Stomach (tissue), 9 donors: ENCODE results near the gene ABI3BP. TPM values are rescaled to one million over a fixed set of nuclear protein-coding genes. Genes with fewer than 3 reads are reported as not detected.

Experiments used
- DNase-seq, 2 donors: peaks; one replicate each; pipeline versions ENCODE4 v3.0.0 to v3.0.0-alpha.2; 2013 to 2019
- H3K27ac ChIP-seq, 5 donors: fragments of 200-600 bp in 4 of 5; sonication (generic) in 4 of 5; one replicate each; pipeline ENCODE4 v1.5.1; 2013 to 2019; ENCODE audit warnings: mild to moderate bottlenecking in 1 of 5, moderate library complexity in 1 of 5
- H3K27me3 ChIP-seq, 3 donors: fragments of 200-600 bp; sonication (generic); one replicate each; pipeline ENCODE4 v1.5.1; 2017 to 2019; ENCODE audit warnings: mixed run types in 1 of 3
- H3K36me3 ChIP-seq, 4 donors: fragments of 200-600 bp; sonication (generic); 1 replicate in 3 of 4; 2 replicates in 1 of 4; pipeline ENCODE4 v1.5.1; 2016 to 2019
- H3K4me1 ChIP-seq, 4 donors: fragments of 200-600 bp; sonication (generic); one replicate each; pipeline ENCODE4 v1.5.1; 2016 to 2019
- H3K4me3 ChIP-seq, 4 donors: fragments of 200-600 bp; sonication (generic) in 3 of 4; one replicate each; pipeline ENCODE4 v1.5.1; 2016 to 2019; ENCODE audit warnings: mild to moderate bottlenecking in 1 of 4
- H3K9me3 ChIP-seq, 4 donors: fragments of 200-600 bp; sonication (generic); one replicate each; pipeline ENCODE4 v1.5.1; 2016 to 2019
- EP300 ChIP-seq: sonication (generic); formaldehyde crosslinking; IDR thresholded peaks from one replicate; pipeline ENCODE4 v1.6.1; 2017; ENCODE audit warnings: antibody characterized with exemption
- POLR2A ChIP-seq, 4 donors: fragments of 450-650 bp; IDR thresholded peaks; one replicate each; pipeline ENCODE4 v1.6.1; 2016; ENCODE audit warnings: antibody characterized with exemption in 4 of 4, control low read depth in 2 of 4, mild to moderate bottlenecking in 1 of 4, moderate library complexity in 1 of 4
- POLR2AphosphoS5 ChIP-seq, 3 donors: sonication (generic); formaldehyde crosslinking; IDR thresholded peaks; one replicate each; pipeline ENCODE4 v1.6.1; 2016; ENCODE audit warnings: antibody characterized with exemption in 3 of 3
- WGBS, 5 donors: extraction: QIAGEN DNeasy Blood & Tissue Kit in 3 of 5; methylation state at CpG; one replicate each; pipeline versions ENCODE4 v1.1.5 to v1.1.7; 2013 to 2018; 5-methylcytosine and 5-hydroxymethylcytosine counted together
- intact Hi-C: fragments of 100-400 bp; cut with DNase I; formaldehyde crosslinking; loops from one replicate; pipeline ENCODE4 v1.15.1; 2023; ENCODE audit warnings: low total_unique reads
- polyA plus RNA-seq, 3 donors: library from polyadenylated mRNA; stranded (reverse); fragments of 200-250 nt; gene quantifications; one replicate each; pipeline ENCODE4 v1.2.3, GENCODE V29; 2013
- total RNA-seq, 5 donors: library from RNA; depleted of rRNA; stranded (reverse); fragments of >200 nt; gene quantifications; one replicate each; pipeline versions ENCODE4 v1.1.0 to v1.2.3, GENCODE V29; 2014 to 2016
- TF ChIP-seq, protein P1 (sequence below), 7 experiments: fragments of 450-650 bp in 4 of 7; fragments of 200-600 bp in 3 of 7; sonication (generic) in 3 of 7; IDR thresholded peaks; one replicate each; pipeline ENCODE4 v1.5.1; 2016 to 2019; ENCODE audit warnings: antibody characterized with exemption in 7 of 7, control low read depth in 2 of 7, mild to moderate bottlenecking in 1 of 7
- donor health status: healthy with polysubstance abuse.
- donor health status: Bipolar disorder and iron deficiency.
- donor health status: healthy.

Gene ABI3BP
- total and polyA plus RNA-seq, 8 donors = 1.5 to 252 (median 21.7) TPM

DNA sequence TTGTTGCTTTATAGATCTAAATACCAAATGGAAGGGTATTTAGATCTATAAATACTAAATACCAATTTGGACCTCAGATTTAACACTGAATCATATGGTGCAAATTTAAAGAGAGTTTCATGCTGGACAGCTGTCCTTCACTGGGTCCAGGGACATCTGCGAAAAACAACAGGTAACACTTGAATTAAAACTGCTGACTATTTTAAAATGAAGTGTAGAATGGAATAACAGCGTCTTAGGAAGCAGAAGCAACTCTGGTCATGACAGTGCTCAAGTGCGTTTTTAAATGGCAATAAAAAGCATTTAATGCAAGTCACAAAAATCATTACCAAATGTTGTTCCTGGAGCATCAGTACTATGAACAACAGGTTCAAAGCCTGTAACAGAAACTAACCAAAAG is 177.6 kb downstream of the ABI3BP start:
- DNase-seq = no peak
- H3K27me3 ChIP-seq = no peaks in the 10 kb centered on the region
- no peaks in the 10 kb centered on the region for H3K36me3 ChIP-seq
- WGBS, 5 donors = 84 to 95% (median 87%) methylated on average over 3 of the region's 3 CpGs
- no peak overlapping the region for H3K4me3 ChIP-seq
- TF ChIP-seq, protein P1, sequence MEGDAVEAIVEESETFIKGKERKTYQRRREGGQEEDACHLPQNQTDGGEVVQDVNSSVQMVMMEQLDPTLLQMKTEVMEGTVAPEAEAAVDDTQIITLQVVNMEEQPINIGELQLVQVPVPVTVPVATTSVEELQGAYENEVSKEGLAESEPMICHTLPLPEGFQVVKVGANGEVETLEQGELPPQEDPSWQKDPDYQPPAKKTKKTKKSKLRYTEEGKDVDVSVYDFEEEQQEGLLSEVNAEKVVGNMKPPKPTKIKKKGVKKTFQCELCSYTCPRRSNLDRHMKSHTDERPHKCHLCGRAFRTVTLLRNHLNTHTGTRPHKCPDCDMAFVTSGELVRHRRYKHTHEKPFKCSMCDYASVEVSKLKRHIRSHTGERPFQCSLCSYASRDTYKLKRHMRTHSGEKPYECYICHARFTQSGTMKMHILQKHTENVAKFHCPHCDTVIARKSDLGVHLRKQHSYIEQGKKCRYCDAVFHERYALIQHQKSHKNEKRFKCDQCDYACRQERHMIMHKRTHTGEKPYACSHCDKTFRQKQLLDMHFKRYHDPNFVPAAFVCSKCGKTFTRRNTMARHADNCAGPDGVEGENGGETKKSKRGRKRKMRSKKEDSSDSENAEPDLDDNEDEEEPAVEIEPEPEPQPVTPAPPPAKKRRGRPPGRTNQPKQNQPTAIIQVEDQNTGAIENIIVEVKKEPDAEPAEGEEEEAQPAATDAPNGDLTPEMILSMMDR (IDR thresholded peaks at IDR 0.05) = no peak
- TF ChIP-seq POLR2AphosphoS5 (IDR thresholded peaks at IDR 0.05) (no peak), EP300 (no peak)
- H3K4me1 ChIP-seq = no peaks in the 10 kb centered on the region
- no peaks in the 10 kb centered on the region for H3K9me3 ChIP-seq
- H3K27ac ChIP-seq = no peak overlapping the region
- intact Hi-C loops = no loop called here

DNA sequence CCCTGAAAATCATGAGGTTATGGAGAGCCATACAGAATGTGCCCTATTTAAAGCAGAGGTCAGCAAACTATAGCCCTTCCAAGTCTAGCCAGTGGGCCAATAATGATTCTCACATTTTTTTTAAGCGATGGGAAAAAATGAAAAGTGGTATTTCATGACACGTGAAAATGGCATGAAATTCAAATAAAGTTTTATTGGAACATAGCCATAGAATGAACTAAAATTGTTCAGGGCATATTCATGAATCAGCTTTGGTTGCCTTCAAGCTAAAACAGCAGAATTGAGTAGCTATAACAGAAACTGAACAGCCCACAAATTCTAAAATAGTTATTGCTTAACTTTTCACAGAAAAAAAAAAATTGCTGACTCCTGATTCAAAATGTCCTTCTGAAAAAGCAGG is 179.4 kb downstream of the ABI3BP start:
- TF ChIP-seq POLR2AphosphoS5 (IDR thresholded peaks at IDR 0.05) (no peak), POLR2A (IDR thresholded peaks at IDR 0.05) (no peak), EP300 (no peak)
- TF ChIP-seq, protein P1 (IDR thresholded peaks at IDR 0.05) = no peak
- no peak overlapping the region for H3K27ac ChIP-seq
- H3K27me3 ChIP-seq = no peaks in the 10 kb centered on the region

DNA sequence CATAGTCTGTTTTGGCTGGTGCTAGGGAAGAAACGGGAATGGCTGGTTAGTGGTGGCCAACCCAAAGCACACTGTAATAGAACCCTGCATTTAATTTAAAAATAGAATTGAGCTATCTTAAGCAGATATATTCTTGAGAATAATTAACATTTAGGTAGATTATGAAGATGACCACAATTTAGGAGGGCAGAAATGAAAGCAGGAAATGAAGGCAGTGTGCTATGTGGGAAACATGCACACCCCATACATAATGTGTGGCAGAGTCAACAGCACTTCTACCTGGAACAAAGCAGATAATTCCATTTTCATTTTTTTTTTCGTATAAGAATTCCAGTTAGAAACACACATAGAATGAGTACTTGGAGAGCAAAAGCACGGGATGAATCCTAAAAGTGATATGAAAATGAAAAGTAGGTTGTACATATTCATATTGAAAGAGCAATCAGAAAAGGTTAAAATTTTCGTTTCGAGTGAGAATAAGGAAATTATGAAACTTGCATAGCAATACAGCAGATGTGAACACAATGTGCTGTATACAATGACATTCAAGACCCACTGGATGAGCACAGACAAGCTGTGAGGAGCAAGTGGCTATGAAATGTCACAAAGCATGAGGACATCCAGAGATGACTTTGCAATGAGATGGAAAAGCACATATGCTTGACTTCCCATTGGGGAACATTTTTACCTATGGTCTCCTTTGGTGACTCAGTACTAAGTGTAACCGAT is 181.3 kb downstream of the ABI3BP start:
- Histone ChIP-seq H3K27me3 (no peaks in the 10 kb centered on the region), H3K36me3 (peaks cover 0 to 4% (median 0%) of the 10 kb centered on the region in 4 donors), H3K4me1 (no peaks in the 10 kb centered on the region), H3K9me3 (no peaks in the 10 kb centered on the region), H3K27ac (no peak overlapping the region), H3K4me3 (no peak overlapping the region)
- 76 to 81% (median 80%) methylated on average over 6 of the region's 6 CpGs for WGBS, 5 donors
- DNase-seq = no peak
- TF ChIP-seq POLR2AphosphoS5 (IDR thresholded peaks at IDR 0.05) (no peak), EP300 (no peak), POLR2A (IDR thresholded peaks at IDR 0.05) (no peak)
- TF ChIP-seq, protein P1 (IDR thresholded peaks at IDR 0.05) = no peak
- intact Hi-C loops = no loop called here

More for the DNA sequence above, 179.4 kb downstream of the ABI3BP start:
- intact Hi-C loops = no loop called here
- Histone ChIP-seq H3K36me3 (no peaks in the 10 kb centered on the region), H3K4me1 (no peaks in the 10 kb centered on the region), H3K9me3 (no peaks in the 10 kb centered on the region), H3K4me3 (no peak overlapping the region)
- no peak for DNase-seq
- 80 to 88% (median 82%) methylated on average over 2 of the region's 2 CpGs for WGBS, 5 donors

DNA sequence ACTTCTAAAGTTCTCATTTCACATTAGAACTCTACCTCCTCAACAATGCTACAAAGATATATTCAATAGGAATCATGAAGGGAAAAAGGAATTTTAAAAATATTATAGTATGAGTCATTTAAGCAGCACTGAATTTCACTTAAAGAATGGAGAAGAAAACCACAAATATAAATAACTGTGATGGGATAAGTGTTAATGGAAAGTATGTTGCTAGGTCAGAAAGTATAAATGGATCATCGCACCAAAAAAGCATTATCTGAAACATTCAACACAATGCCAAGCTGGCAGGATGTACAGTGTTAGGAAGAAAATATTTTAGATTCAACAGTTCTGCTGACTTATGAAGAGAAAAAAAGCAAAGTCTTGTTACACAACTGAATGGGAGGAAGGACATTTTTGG is 182.6 kb downstream of the ABI3BP start:
- no peak for DNase-seq
- Histone ChIP-seq H3K4me3 (no peak overlapping the region), H3K27me3 (no peaks in the 10 kb centered on the region), H3K27ac (no peak overlapping the region), H3K9me3 (no peaks in the 10 kb centered on the region), H3K36me3 (peaks cover 0 to 4% (median 0%) of the 10 kb centered on the region in 4 donors), H3K4me1 (no peaks in the 10 kb centered on the region)
- 71 to 88% (median 76%) methylated on average over 1 of the region's 1 CpG for WGBS, 5 donors
- TF ChIP-seq POLR2AphosphoS5 (IDR thresholded peaks at IDR 0.05) (no peak), POLR2A (IDR thresholded peaks at IDR 0.05) (no peak), EP300 (no peak)
- TF ChIP-seq, protein P1 (IDR thresholded peaks at IDR 0.05) = no peak
- intact Hi-C loops = no loop called here
